Tibial nerve (tissue), 4 donors: ENCODE results near the gene SMS. TPM values are rescaled to one million over a fixed set of nuclear protein-coding genes. Genes with fewer than 3 reads are reported as not detected.

Experiments
- DNase-seq, 2 donors: peaks; one replicate each; pipeline ENCODE4 v3.0.0-alpha.2; 2019; ENCODE audit warnings: low spot score in 2 of 2
- H3K27ac ChIP-seq, 4 donors: fragments of 200-600 bp; sonication (generic) in 3 of 4; one replicate each; pipeline ENCODE4 v1.5.1; 2017 to 2019; ENCODE audit warnings: mild to moderate bottlenecking in 1 of 4
- H3K27me3 ChIP-seq, 2 donors: fragments of 200-600 bp; sonication (generic) in 1 of 2; one replicate each; pipeline versions ENCODE4 v1.5.1 to v1.6.0; 2017 to 2019
- H3K36me3 ChIP-seq, 3 donors: fragments of 200-600 bp; sonication (generic); one replicate each; pipeline ENCODE4 v1.5.1; 2018 to 2019
- H3K4me1 ChIP-seq, 4 donors: fragments of 200-600 bp; sonication (generic) in 3 of 4; one replicate each; pipeline ENCODE4 v1.5.1; 2017 to 2019
- H3K4me3 ChIP-seq, 4 donors: fragments of 200-600 bp; sonication (generic) in 3 of 4; one replicate each; pipeline ENCODE4 v1.5.1; 2017 to 2019; ENCODE audit warnings: mild to moderate bottlenecking in 1 of 4, moderate library complexity in 1 of 4
- H3K9me3 ChIP-seq, 4 donors: fragments of 200-600 bp; sonication (generic) in 3 of 4; one replicate each; pipeline ENCODE4 v1.5.1; 2017 to 2019
- EP300 ChIP-seq, 2 donors: sonication (generic); formaldehyde crosslinking; IDR thresholded peaks; one replicate each; pipeline ENCODE4 v1.6.1; 2017; ENCODE audit warnings: antibody characterized with exemption in 2 of 2, mild to moderate bottlenecking in 1 of 2
- POLR2A ChIP-seq, 2 donors: fragments of 450-650 bp; IDR thresholded peaks; one replicate each; pipeline ENCODE4 v1.6.1; 2017; ENCODE audit warnings: antibody characterized with exemption in 2 of 2, mild to moderate bottlenecking in 2 of 2, moderate library complexity in 2 of 2
- WGBS, 2 donors: methylation state at CpG; one replicate each; pipeline ENCODE4 v1.1.5; 2018; 5-methylcytosine and 5-hydroxymethylcytosine counted together
- total RNA-seq, 4 donors: library from RNA; depleted of rRNA; stranded (reverse); fragments of >200 nt; gene quantifications; one replicate each; pipeline ENCODE4 v1.1.0, GENCODE V29; 2016
- TF ChIP-seq, protein P1 (sequence below), 5 experiments: fragments of 200-600 bp in 3 of 5; fragments of 450-650 bp in 2 of 5; sonication (generic) in 3 of 5; IDR thresholded peaks; one replicate each; pipeline ENCODE4 v1.5.1; 2016 to 2019; ENCODE audit warnings: antibody characterized with exemption in 5 of 5, mild to moderate bottlenecking in 3 of 5, moderate library complexity in 2 of 5

The SMS gene
- total RNA-seq, 4 donors from 2014 or later: 19.9 to 36.7 (median 24.7) TPM

- peak overlapping the region in 1 of 4 donors; percentile 24 for H3K27ac ChIP-seq
- 31 to 43% methylated on average over 6 of the region's 6 CpGs for WGBS, 2 donors
These were observed 35.3 kb downstream of the SMS start for GRCh38 chrX:21975812-21976211.

DNA sequence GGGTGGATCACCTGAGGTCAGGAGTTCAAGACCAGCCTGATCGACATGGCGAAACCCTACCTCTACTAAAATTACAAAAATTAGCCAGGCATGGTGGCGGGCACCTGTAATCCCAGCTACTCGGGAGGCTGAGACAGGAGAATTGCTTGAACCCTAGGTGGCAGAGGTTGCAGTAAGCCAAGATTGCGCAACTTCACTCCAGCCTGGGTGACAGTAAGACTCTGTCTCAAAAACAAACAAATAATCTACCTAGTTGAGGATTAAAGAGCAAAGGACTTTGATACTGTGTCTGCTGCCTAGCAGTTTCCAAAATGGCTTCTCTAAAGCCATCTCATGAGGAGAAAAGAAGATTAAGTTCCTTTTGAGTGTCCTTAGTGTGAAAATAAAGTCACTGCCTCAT lies 37.8 kb downstream of the SMS start:
- Histone ChIP-seq H3K4me3 (no peak overlapping the region), H3K27me3 (peaks cover 0 to 4% of the 10 kb centered on the region in 2 donors), H3K27ac (no peak overlapping the region), H3K36me3 (peaks cover 0 to 21% (median 0%) of the 10 kb centered on the region in 3 donors), H3K9me3 (no peaks in the 10 kb centered on the region), H3K4me1 (no peaks in the 10 kb centered on the region)
- no peak for DNase-seq
- TF ChIP-seq, protein P1, sequence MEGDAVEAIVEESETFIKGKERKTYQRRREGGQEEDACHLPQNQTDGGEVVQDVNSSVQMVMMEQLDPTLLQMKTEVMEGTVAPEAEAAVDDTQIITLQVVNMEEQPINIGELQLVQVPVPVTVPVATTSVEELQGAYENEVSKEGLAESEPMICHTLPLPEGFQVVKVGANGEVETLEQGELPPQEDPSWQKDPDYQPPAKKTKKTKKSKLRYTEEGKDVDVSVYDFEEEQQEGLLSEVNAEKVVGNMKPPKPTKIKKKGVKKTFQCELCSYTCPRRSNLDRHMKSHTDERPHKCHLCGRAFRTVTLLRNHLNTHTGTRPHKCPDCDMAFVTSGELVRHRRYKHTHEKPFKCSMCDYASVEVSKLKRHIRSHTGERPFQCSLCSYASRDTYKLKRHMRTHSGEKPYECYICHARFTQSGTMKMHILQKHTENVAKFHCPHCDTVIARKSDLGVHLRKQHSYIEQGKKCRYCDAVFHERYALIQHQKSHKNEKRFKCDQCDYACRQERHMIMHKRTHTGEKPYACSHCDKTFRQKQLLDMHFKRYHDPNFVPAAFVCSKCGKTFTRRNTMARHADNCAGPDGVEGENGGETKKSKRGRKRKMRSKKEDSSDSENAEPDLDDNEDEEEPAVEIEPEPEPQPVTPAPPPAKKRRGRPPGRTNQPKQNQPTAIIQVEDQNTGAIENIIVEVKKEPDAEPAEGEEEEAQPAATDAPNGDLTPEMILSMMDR (IDR thresholded peaks at IDR 0.05): no peak
- TF ChIP-seq EP300 (IDR thresholded peaks at IDR 0.05) (no peak), POLR2A (IDR thresholded peaks at IDR 0.05) (no peak)
- 88 to 98% methylated on average over 5 of the region's 5 CpGs for WGBS, 2 donors

More at GRCh38 chrX:21975812-21976211, 35.3 kb downstream of the SMS start:
- no peak for DNase-seq
- Histone ChIP-seq H3K36me3 (peaks cover 0 to 21% (median 0%) of the 10 kb centered on the region in 3 donors), H3K9me3 (no peaks in the 10 kb centered on the region), H3K27me3 (peaks cover 0 to 4% of the 10 kb centered on the region in 2 donors), H3K4me3 (no peak overlapping the region), H3K4me1 (no peaks in the 10 kb centered on the region)
- no peak for TF ChIP-seq POLR2A (IDR thresholded peaks at IDR 0.05)
- TF ChIP-seq, protein P1 (IDR thresholded peaks at IDR 0.05): peak in 1 of 5 experiments; percentile 27
- no peak for TF ChIP-seq EP300 (IDR thresholded peaks at IDR 0.05)

DNA sequence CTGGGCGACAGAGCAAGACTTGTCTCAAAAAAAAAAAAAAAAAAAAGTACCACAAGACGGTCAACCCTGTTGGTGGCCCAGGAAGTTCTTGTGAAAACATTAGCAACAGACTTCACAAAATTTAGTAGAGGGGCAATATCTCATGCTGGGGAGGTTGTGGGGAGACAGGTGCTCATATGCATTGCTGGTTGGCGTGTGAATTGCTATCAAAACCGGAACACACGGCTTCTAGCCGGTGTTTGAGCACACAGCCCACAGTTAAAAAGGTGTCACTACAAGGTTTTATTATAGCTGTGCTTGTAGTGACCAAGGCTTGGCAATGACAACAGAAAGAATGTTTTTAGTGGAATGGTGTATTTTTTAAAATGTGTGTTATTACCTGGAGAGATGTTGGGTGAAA lies 41.8 kb downstream of the SMS start:
- Histone ChIP-seq H3K9me3 (no peaks in the 10 kb centered on the region), H3K36me3 (peaks cover 0 to 21% (median 0%) of the 10 kb centered on the region in 3 donors), H3K27me3 (no peaks in the 10 kb centered on the region), H3K4me1 (peaks cover 0 to 6% (median 0%) of the 10 kb centered on the region in 4 donors), H3K4me3 (no peak overlapping the region), H3K27ac (no peak overlapping the region)
- TF ChIP-seq POLR2A (IDR thresholded peaks at IDR 0.05) (no peak), EP300 (IDR thresholded peaks at IDR 0.05) (no peak)
- TF ChIP-seq, protein P1 (IDR thresholded peaks at IDR 0.05): no peak
- 86 to 89% methylated on average over 6 of the region's 6 CpGs for WGBS, 2 donors
- no peak for DNase-seq

- H3K27ac ChIP-seq: peak overlapping the region in 1 of 4 donors; percentile 13
- H3K4me3 ChIP-seq: no peak overlapping the region
- H3K4me1 ChIP-seq: peaks cover 0 to 6% (median 0%) of the 10 kb centered on the region in 4 donors
- WGBS, 2 donors: 6 to 8% methylated on average over 3 of the region's 3 CpGs
- no peaks in the 10 kb centered on the region for H3K9me3 ChIP-seq
- DNase-seq: peak; percentile 51 to 76
- H3K36me3 ChIP-seq: peaks cover 0 to 4% (median 0%) of the 10 kb centered on the region in 3 donors
- H3K27me3 ChIP-seq: no peaks in the 10 kb centered on the region
- TF ChIP-seq POLR2A (IDR thresholded peaks at IDR 0.05): no peak
- TF ChIP-seq EP300 (IDR thresholded peaks at IDR 0.05): peak in 1 of 2 donors; percentile 10
- TF ChIP-seq, protein P1 (IDR thresholded peaks at IDR 0.05): peak; percentile 68 to 95 (median 89)
These were observed 44.8 kb downstream of the SMS start for GRCh38 chrX:21985332-21985777.

GRCh38 chrX:21986596-21986995 lies 46.1 kb downstream of the SMS start:
- H3K27ac ChIP-seq: no peak overlapping the region
- TF ChIP-seq, protein P1 (IDR thresholded peaks at IDR 0.05): no peak
- TF ChIP-seq EP300 (IDR thresholded peaks at IDR 0.05) (no peak), POLR2A (IDR thresholded peaks at IDR 0.05) (no peak)
- DNase-seq: no peak
- WGBS, 2 donors: 59 to 82% methylated on average over 1 of the region's 1 CpG
- no peaks in the 10 kb centered on the region for H3K9me3 ChIP-seq
- no peak overlapping the region for H3K4me3 ChIP-seq
- peaks cover 0 to 13% (median 0%) of the 10 kb centered on the region in 3 donors for H3K36me3 ChIP-seq
- peaks cover 0 to 6% (median 0%) of the 10 kb centered on the region in 4 donors for H3K4me1 ChIP-seq
- H3K27me3 ChIP-seq: no peaks in the 10 kb centered on the region
